Left ventricle myocardium inferior (tissue), 1 donor: ENCODE data around the gene GJD3. TPM values are rescaled to one million over a fixed set of nuclear protein-coding genes. Genes with fewer than 3 reads are reported as not detected.

Experiments used
- DNase-seq: peaks from one replicate; pipeline ENCODE4 v3.0.0-alpha.2; 2020
- H3K27ac ChIP-seq: fragments of 200-600 bp; replicated peaks from 2 replicates; pipeline ENCODE4 v1.8.0; 2021
- H3K27me3 ChIP-seq: fragments of 200-600 bp; 2 replicates; pipeline ENCODE4 v1.8.0; 2021; ENCODE audit warnings: low read depth
- H3K36me3 ChIP-seq: fragments of 200-600 bp; 2 replicates; pipeline ENCODE4 v1.8.0; 2021
- H3K4me1 ChIP-seq: fragments of 200-600 bp; 2 replicates; pipeline ENCODE4 v1.8.0; 2021
- H3K4me3 ChIP-seq: fragments of 200-600 bp; 2 replicates; pipeline ENCODE4 v1.8.0; 2021; ENCODE audit warnings: mild to moderate bottlenecking, moderate library complexity
- H3K9me3 ChIP-seq: fragments of 200-600 bp; replicated peaks from 2 replicates; pipeline ENCODE4 v1.8.0; 2021
- intact Hi-C: fragments of 100-400 bp; cut with micrococcal nuclease; formaldehyde crosslinking; loops from one replicate; pipeline ENCODE4 v1.11.0; 2022
- total RNA-seq: library from RNA; stranded (reverse); fragmentation: NEBNext Ultra II Directional; extraction: Animal tissue kit (Norgen Biotek cat#: 25700); gene quantifications from one replicate; pipeline ENCODE4 v1.2.1, GENCODE V29; 2021
- TF ChIP-seq, protein P1 (sequence below): fragments of 200-600 bp; IDR thresholded peaks from 2 replicates; pipeline ENCODE4 v1.8.0; 2021; ENCODE audit warnings: antibody characterized with exemption, mild to moderate bottlenecking, borderline replicate concordance
- donor health status: DM: no; HTN: yes; CAD: no; lungs with severe emphysema.

Gene GJD3
- total RNA-seq, 1 donor from 2014 or later = 0.88 TPM

DNA sequence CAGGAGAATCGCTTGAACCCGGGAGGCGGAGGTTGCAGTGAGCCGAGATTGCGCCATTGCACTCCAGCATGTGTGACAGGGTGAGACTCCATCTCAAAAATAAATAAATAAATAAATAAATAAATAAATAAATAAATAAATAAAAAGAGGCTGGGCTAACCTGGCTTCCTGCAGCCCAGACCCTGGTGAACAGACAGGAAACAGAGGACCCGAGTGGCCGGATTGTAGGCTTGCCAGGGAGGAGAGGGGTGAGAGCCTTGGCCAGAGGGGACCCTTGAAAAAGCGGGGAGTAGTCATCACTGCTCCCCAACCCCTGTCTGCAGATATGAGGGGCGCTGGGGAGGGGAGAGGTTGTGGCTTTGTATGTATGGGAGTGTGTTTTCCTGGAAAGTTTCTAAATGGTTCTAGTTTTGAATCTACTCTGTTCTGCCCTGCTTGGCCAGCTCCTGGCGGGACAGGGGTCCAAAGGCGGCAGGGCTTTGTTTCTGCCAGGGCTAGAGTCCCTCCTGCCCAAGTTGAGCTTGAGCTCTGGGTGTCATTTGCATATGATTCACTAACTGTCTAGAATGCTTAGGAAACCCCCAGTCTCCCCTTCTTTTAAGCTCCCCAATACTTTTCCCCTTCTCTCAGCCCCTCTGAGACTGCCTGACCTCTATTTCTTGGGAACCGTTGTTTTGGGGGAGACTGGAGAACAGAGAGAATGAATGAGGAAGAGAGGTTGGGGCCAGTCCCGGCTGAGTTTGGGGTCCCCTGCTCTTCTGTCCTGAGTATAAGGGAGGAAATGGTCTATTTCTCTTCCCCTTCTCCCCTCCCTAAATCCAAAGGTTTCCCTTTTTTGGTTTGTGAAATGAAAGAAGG lies 39.2 kb downstream of the GJD3 start:
- H3K27ac ChIP-seq = peak overlapping the region; percentile 90
- H3K4me1 ChIP-seq = peaks cover 100% of the 10 kb centered on the region
- no peaks in the 10 kb centered on the region for H3K9me3 ChIP-seq
- DNase-seq = peak; percentile 14
- intact Hi-C loops = no loop called here
- no peak overlapping the region for H3K4me3 ChIP-seq
- TF ChIP-seq, protein P1, sequence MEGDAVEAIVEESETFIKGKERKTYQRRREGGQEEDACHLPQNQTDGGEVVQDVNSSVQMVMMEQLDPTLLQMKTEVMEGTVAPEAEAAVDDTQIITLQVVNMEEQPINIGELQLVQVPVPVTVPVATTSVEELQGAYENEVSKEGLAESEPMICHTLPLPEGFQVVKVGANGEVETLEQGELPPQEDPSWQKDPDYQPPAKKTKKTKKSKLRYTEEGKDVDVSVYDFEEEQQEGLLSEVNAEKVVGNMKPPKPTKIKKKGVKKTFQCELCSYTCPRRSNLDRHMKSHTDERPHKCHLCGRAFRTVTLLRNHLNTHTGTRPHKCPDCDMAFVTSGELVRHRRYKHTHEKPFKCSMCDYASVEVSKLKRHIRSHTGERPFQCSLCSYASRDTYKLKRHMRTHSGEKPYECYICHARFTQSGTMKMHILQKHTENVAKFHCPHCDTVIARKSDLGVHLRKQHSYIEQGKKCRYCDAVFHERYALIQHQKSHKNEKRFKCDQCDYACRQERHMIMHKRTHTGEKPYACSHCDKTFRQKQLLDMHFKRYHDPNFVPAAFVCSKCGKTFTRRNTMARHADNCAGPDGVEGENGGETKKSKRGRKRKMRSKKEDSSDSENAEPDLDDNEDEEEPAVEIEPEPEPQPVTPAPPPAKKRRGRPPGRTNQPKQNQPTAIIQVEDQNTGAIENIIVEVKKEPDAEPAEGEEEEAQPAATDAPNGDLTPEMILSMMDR = no peak
- H3K36me3 ChIP-seq = no peaks in the 10 kb centered on the region
- no peaks in the 10 kb centered on the region for H3K27me3 ChIP-seq

DNA sequence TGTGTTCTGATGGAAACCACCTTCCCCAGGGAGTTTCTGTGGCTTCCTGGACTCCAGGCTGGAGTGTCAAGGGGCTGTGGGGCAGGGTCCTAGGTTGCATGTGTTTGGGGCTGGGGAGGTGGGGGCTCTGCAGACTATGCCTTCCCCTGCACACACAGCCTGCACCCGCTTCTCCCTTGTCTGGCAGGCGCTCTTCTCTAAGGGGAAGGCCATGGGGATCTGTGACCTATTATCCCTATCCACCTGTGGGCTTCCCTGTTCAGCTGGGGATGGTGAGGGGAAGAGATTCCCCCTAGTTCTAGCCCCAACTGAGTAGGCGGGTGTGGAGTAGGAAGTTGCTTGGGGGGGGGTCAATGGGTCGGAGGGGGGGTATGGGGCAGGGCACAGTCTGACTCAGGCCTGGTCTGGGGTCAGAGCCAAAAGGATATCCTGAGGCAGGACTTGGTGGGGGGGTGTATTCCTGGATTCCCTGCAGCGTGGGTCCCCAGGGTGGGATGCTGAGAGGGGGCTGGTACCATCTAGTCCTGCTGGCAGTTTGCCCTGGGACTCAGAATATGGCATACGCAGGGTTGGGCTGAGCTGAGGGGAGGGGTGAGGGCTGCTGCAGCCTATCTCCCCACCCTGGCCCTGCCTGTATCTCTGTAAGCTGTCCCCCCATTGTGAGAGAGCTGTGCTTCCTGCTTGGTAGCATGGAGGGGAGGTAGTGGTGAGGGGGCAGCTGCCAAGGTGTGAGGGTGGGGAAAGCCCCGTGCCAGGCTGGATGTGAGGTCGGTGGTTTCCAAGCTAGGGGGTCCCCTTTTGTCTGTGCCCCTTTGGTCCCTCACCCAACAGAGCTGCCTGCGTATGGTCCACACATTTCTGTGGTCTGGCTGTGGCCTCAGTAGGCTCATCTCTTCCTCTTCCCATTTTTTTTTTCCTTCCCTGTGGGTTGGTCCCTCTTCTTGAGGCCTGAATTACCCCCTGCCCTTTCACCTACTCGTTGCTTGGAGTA lies 40.9 kb downstream of the GJD3 start:
- H3K4me1 ChIP-seq = peaks cover 100% of the 10 kb centered on the region

DNA sequence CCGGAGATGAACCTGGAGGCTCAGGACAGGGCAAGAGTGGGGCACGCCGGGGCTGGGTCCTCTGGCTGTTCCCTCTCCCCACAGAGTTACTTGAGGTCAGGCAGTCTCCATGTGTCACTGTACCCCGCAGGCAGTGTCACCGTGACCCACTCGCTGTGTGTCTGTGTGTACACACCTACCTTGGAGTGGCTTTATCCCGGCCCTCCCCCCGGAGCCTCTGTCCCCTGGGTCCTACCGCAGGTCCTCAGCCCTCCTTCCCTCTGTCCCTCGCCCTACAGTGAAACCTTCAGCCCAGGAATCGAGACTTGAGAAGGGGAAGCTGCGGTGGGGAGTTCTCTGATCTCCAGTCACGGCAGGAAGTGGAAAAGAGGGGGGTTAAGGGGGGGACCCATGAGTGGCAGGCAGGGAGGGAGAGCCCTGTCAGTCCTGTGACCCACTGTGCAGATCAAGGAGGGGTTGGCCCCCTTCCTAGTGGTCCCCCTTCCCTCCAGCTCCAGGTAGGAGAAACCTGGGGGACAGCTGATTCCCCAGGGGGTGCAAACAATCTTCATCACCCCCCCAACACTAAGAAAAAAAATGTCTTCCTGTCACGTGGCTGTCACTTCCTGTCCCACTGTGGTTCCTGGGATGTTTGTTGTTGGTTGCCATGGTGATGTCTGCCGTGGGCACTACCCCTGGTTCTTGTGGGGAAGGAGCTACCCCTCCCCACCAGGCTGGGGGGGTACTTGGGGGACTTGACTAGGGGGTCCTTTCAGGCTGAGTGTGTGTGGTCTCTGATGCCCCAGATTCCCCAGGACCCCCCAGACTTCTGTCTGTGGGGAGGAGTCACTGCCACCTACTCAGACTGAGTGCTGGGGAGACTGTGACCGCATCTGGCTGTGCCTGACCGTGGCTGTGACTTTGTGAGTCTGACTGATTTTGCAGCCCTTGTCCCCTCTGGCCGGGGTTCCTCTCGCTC lies 41.9 kb downstream of the GJD3 start:
- intact Hi-C loops = no loop called here
- TF ChIP-seq, protein P1 = no peak
- no peaks in the 10 kb centered on the region for H3K36me3 ChIP-seq
- peaks cover 98% of the 10 kb centered on the region for H3K4me1 ChIP-seq
- H3K4me3 ChIP-seq = peak overlapping the region; percentile 78
- H3K27me3 ChIP-seq = no peaks in the 10 kb centered on the region
- H3K27ac ChIP-seq = peak overlapping the region; percentile 90
- DNase-seq = peak; percentile 74
- H3K9me3 ChIP-seq = no peaks in the 10 kb centered on the region

More for the DNA sequence above, 40.9 kb downstream of the GJD3 start:
- H3K27me3 ChIP-seq = no peaks in the 10 kb centered on the region
- H3K9me3 ChIP-seq = no peaks in the 10 kb centered on the region
- TF ChIP-seq, protein P1 = no peak
- peak overlapping the region; percentile 78 for H3K4me3 ChIP-seq
- no peaks in the 10 kb centered on the region for H3K36me3 ChIP-seq
- H3K27ac ChIP-seq = peak overlapping the region; percentile 90
- intact Hi-C loops = no loop called here
- DNase-seq = peak; percentile 73

- peak; percentile 79 for DNase-seq
These were observed 42.6 kb downstream of the GJD3 start for GRCh38 chr17:40321961-40322357.

More at GRCh38 chr17:40321961-40322357, 42.6 kb downstream of the GJD3 start:
- TF ChIP-seq, protein P1 = no peak
- Histone ChIP-seq H3K9me3 (no peaks in the 10 kb centered on the region), H3K4me3 (peak overlapping the region; percentile 78), H3K36me3 (no peaks in the 10 kb centered on the region), H3K27me3 (no peaks in the 10 kb centered on the region), H3K4me1 (peaks cover 98% of the 10 kb centered on the region), H3K27ac (peak overlapping the region; percentile 90)
- intact Hi-C loops = no loop called here
